NCI-H2171 (cell line): ENCODE results near the gene GPRC5D.

Experiments used
- DNase-seq: peaks from one replicate; lab custom pipeline; 2025; lab: John Stamatoyannopoulos, UW

GPRC5D gene

DNA sequence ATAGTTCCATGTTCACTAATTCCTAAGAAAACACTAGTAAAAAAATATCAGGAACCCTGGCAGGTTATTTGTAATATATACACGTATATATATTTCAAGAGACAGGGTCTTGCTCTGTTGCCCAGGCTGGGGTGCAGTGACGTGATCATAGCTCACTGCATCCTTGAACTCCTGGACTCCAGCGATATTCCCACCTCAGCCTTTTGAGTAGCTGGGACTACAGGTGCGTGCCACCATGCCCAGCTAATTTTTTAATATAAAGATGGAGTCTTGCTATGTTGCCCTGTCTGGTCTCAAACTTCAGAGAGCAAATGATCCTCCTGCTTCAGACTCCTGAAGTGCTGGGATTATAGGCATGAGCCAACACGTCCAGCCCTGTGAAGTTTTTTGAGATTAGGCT lies 44.4 kb downstream of the GPRC5D start:
- no peak for DNase-seq

DNA sequence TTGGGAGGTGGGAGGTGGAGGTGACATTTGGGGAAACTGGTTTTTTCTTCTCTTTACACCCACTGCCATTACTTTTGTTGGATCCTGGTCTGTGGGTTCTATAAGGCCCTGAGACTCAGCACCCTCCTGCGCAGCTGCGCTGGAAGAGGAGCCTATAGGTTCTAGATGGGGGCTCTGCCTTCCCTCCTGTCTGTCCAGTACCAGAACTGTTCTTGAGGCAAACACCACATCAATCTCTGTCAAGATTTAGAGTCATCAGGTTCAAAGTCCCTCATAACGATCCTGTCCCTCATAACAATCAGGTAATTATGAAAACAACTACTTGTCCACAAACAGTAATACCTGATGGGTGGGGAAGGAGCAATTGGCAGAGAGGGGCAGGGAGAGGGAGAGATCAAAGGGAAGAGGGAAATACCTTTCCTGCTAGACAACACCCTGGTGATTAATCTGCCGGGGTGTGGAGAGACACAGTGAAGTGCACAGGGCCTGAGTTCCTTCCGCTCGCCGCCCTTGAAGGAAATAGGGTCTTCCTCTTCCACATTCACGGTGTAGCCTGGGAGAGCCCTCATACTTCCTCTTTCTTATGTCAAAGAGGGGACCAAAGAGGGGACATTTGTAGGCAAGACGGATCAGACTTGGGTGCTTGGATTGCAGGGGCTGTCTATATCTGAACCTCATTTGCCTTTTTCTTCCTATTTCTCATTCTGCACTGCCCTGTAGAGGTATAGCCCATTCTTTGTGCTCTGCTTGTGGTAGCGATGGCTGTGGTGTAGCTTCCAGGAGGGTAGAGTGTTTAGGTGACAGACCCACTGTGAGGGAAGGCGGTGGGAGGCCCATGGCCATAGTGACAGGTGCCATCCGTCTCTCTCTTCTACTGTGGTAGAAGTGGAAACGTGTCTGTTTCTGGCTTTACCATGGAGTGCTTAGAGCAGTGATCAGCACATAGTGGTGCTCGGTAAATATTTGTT lies 48.0 kb downstream of the GPRC5D start:
- no peak for DNase-seq

DNA sequence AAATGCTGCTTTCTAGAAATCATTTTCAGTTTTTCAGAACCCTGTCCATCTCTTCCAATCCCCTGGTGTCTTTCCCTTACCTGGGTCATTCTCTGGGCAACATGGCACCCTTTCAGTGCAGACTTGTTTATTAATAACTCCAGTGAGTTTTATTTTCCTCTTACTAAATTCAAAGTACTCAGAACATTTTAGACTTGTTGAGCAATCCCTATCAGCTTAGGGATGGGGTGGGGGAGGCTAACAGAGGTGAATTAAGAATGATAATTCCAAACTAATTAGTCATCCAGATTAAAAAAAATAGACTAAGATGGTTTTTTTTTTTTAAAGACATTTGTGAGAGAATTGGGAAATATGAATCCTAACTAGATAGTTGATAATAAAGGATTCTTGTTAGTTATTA lies 49.9 kb downstream of the GPRC5D start:
- DNase-seq, result no peak

DNA sequence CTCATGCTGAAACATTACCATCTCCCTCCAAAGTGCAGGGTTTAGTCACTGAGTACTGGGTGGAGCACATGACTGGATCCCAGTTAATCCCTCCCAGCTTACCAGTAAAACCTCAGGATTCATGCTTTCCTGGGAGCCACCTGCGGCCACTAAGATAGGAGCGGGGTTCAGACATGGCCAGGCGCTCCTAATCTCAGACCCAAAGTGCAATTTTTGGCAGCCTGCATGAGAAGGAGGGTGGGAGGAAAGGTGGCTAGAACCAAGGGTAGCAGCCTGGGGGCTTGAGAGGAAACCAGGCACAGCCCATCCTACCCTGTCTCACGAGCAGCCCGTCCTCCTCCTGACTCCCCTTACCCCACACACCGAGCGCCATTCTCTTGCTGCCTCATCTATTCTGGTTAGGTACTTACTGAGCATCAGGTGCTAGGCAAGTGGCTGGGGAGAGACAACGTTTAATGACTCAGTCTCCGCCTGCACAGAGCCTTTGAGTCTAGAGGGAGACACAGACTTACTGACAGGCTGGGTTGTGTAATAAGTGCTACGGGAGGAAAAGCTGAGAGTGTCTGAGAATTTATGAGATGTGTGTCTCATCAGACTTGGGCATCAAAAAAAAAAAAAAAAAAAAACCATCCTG lies 50.7 kb downstream of the GPRC5D start:
- DNase-seq, result no peak

DNA sequence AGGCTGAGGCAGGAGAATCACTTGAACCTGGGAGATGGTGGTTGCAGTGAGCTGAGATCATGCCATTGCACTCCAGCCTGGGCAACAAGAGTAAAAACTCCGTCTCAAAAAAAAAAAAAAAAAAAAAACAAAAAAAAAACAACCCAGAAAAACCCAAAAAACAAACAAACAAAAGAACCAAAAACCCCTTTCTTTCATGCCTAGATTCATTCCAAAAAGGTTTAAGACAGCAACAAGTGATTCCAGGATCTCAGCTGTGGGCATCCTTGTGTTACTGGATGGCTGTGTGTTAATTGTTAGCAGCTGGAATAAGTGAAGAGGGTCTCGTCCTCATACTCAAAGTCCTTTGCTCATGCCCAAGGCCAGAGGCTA lies 51.2 kb downstream of the GPRC5D start:
- DNase-seq, result no peak

DNA sequence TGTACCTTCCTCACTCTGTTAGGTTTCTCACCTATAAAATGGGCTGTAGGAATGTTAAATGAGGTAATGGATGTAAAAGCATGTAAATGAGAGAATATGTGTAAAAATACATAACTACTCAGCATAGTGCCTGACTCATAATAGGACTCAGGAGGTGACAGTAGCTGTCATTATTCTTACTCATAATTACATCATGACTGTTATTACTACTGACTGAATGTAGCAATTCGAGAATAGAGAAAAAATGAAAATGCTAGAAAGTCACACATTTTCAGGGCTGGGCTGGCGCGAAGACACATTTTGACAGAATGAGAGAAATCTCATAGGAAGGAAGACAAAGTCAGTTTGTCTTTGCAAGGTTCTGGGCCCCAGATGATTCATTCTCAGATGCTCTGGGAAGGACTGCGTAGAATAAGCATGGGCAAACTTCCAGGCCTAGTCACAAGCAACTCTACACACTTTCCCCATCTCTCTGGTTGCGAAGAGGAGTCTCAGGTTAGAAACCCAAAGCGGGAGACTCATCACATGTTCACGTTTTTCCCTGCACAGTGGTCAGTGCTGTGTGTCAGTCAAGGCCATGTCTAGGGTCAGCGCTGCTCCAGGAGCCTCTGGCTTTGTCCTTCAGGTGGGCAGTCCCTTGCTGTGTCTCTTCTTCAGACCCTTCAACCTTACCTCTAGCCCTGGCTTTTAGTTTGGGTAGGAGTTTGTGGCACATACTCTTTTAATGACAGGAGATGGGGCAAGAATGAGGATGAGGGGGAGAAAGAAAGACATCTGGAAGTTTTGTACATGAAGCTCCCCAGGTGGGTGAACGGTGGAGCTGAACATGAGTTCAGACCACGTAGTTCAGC lies 52.2 kb downstream of the GPRC5D start:
- no peak for DNase-seq

DNA sequence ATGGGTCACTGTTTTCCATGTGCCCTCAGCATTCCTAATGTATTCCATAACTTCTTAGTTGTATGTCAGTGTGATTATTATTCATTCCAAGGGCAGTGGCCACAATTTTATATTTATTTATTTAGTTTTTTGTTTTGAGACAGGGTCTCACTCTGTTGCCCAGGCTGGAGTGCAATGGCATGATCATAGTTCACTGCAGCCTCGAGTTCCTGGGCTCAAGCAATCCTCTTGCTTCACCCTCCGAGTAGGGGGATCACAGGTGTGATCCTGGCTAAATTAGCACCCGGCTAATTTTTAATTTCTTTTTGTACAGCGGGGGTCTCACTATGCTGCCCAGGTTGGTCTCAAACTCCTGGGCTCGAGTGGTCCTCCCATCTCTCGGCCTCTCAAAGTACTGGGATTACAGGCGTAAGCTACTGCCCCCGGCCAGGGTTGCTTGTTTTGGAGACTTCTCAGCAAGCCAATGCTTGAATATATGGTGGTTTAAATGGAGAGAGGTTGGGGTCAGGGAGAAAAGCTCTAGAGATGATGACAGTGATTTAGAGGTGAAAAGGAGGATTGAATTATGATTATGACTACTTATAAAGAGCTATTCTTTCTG lies 53.0 kb downstream of the GPRC5D start:
- DNase-seq, result no peak

DNA sequence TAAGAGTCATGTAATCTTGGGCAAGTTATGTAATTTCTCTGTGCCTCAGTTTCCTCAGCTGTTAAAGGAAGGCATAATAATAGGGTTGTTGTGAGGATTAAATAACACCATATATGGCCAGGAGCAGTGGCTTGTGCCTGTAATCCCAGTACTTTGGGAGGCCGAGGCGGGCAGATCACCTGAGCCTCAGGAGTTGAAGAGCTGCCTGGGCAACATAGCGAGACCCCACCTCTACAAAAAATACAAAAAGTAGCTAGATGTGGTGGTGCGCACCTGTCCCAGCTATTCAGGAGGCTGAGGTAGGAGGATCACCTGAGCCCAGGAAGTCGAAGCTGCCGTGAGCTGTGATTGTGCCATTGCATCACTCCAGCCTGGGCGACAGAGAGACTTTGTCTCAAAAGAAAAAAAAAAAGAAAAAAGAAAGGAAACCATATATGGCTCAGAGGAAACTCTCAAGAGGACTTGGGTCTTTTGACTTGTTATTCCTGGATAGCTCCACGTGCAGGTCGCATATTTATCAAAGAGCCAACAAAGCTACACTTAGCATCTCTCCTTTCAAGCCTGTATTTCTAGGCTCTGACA lies 53.7 kb downstream of the GPRC5D start:
- no peak for DNase-seq

DNA sequence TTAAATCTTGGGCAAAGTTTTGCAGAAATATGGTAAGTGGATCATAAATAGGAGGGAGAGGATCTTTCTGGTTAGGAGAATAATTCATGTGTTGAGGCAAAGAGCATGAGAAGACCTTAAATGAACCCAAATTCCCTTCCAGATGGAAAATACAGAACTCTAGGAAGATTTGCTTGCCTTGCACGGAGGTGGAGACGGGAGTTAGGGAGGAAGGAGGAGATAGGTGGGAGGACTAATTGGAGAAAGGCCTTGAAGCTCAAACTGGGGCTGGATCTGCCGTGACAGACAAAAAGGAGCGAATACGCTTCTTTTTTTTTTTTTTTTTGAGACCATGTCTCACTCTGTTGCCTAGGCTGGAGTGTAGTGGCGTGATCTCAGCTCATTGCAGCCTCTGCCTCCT lies 54.7 kb downstream of the GPRC5D start:
- DNase-seq, result no peak

DNA sequence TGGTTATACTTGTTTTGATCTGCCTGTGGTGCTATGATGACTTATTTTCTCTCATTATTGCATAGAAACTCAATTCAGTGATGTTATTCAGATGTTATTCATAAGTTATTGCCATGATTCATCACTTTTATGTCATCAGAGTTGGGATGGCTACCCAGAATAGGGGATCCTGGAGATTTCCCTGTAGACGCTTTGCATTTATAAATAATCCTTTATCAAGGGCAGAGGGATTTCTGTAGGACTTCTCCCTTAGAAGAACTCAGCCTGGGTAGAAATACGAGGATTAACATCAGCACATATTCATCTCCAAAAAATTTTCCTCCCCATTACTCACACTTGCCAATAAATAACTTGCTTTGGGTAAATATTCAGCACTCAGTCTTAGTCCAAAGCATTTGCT lies 55.7 kb downstream of the GPRC5D start:
- DNase-seq, result no peak

DNA sequence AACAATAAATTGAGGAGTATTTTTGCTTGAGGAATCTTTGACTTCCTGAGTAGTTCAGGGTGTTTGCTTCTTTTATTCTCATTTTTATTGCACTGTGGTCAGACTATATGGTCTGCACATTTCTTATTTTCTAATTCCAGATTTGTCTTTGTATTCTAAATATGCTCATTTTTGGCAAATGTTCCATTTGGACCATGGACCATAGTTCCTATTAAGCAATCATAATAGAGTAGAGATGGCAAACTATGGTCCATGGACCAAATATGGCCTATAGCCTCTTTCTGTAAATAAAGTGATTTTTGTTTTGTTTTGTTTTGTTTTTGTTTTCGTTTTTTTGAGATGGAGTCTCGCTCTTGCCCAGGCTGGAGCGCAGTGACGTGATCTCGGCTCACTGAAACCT lies 58.5 kb downstream of the GPRC5D start:
- no peak for DNase-seq

DNA sequence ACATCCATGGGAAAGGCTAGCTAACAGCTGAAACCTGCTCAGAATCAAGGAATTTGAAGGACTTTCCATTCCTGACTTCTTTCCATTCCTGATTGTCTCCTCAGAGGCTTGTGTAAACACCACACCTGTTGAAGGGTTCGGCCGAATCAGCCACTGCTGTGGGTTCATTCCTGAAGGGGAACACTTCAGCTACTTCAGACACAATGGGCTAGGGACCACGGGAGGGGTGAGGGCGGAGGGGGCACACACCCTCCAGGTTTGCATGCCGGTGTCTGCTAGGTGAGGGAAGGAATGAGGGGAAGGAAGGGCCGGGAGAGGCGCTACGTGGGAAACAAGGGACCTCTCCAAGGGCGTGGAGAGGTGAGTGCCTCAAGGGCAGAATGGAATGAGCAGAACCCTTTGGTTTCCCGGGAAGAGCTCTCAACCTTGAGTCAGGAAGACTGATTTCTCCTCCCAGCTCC lies 59.3 kb downstream of the GPRC5D start:
- DNase-seq, result no peak

DNA sequence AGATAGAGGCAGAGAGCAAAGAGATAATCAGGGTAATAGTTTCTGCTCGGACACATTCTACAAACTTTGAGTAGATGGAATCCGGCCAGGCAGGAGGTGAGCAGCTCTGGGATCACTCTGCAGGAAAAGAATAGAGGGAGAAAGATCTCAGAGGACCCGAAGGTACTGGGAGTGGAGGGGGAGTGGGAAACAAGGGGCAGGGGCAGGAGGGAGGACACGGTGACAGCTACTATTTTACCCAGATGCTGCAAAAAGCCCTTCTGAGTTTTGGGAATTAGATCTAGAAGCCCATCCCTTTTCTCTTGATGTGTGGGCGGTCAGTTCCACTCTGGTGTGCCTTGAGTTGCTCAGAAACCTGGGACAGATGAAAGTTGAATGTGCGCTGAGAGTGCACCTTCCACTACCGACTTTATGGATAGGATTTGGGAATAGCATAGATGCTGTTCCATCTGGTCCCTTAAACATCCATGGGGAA lies 60.1 kb downstream of the GPRC5D start:
- DNase-seq, result no peak

DNA sequence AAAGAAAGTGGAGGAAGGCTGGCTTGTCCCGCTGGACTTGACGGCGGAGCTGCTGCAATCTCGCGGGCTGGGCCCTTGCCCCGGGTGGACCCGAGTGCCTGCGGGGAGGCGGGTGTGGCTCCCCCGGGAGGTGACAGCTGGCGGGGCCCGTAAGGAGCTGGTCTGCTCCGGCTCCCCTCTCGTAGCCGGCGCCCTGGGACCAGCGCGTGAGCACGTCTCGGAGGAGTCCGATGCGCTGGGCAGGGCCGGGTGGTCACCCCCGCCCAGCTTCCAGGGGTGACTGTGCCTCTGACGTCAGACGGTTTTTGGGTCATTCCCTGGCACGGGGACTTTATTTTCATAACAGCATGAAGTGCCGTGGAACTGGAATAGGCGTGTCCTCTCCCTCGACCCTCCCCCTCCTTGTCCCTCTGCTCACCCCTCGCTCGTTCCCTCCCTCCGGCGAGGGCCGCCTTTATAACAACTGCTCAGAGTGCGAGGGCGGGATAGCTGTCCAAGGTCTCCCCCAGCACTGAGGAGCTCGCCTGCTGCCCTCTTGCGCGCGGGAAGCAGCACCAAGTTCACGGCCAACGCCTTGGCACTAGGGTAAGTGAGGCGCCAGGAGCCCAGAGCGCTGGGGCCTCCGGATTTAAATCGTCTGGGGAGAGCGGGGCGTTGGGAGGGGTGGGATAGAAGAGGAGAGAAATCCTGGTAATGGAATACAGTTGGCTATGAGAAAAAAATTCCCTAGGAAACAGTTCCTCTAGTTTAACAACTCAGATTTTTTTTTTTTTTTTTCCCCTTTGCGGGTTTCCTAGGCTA lies 60.7 kb downstream of the GPRC5D start, which contains the start of gene GPRC5A:
TSS of gene GPRC5A (plus strand) at position 483 of the 801 bp plus-strand sequence. CDS start 16,688 bp downstream, outside the sequence.
- DNase-seq, result no peak
